NCI-H2196 (cell line): ENCODE data around the gene HAUS3.
A peak's percentile ranks its signal among the peaks of the same experiment; 100 is the strongest.

ENCODE experiments used
- DNase-seq: peaks from one replicate; lab custom pipeline; 2025; ENCODE audit not compliant: unreplicated experiment; lab: John Stamatoyannopoulos, UW

Gene HAUS3

DNA sequence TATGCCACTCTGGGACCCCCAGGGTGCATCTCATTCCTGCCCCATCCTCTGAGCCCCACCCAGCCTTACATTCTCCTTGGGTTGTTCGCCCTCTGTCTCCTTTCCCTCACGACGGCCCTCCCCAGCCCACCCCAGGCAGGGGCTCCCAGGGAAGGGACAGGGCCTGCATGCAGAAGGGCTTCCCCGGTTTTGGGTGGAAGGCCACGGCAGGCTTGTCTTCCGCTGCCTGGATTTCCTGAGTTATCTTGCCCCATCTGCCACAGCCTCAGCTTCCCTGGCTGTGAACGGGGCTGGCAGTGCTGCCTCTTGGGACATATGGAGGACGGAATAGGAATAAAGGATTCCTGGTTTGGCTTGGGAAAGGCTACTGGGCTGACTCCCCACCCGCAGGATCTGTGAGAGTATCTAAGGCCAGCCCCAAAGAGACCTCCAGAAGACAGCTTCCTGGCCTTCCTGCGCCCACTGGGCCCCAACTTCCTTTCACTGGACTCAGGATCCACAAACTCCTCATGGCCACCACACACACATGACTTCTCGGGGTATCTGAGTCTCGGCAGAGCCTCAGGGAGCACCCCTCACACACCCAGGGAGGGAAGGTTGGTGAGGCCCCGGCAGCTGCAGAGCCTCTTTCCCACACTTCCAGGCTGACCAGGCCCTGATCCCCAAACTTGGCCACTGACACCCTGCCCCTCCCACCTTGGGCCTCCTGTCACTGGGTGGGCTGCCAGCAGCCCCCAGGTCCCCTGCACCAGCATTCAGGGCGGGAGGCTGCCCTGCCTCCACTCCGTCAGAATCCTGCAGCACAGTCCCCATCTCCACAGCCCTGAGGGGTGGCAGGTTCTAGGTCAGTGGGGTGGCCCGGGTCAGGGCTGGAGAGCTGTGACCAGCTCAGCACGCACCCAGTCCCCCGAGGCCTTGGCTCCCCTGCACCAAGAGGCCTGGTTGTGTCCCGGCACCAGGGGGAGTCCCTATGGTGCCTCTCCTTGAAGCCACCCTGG, 23.5 kb upstream of the HAUS3 start:
- no peak for DNase-seq

DNA sequence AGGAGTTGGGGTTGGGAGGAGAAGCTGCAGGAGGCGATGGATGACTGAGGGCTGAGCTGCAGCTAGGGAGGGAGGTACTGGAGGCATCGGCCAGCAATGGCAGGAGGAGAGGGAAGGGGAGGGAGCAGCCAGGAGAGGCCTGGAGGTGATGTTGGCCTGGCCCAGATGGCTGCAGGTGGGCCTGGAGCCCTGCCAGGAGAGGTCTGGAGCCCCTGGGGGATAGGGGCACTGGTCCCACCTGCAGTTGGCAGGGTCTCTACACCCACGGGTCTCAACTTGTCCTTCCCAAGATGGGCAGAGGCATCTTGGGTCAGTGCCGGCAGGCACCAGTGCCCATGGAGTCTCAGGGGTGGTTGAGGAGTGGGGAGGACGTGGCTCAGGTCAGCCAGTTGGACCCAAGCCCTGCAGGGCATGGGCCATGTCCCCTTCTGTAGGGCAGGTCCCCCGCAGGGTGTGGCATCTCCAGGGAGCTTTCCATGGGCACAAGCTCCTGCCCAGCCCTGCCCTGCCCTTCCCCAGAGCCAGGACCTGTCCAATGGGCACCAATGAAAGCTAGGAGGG, 22.6 kb upstream of the HAUS3 start:
- DNase-seq, result no peak

DNA sequence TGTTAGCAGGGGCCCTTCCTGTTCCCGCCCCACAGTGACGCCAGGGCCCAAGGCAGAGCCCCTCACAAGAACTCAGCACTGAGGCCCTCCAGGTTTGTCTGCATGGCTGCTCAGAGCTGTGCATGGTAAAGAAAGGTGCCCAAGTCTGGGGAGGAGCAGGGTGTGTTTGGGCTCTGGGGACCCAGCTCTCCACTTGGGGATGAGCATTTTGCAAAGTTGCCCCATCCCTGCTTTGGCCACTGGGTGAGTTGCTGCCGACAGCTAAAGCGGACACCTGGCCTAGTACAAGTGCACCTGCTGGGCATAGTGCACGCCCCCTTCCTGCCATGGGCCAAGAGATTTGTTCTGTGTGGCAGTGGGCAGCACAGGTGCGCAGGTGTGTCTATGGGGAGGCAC, 22.0 kb upstream of the HAUS3 start:
- DNase-seq, result peak; percentile 39

DNA sequence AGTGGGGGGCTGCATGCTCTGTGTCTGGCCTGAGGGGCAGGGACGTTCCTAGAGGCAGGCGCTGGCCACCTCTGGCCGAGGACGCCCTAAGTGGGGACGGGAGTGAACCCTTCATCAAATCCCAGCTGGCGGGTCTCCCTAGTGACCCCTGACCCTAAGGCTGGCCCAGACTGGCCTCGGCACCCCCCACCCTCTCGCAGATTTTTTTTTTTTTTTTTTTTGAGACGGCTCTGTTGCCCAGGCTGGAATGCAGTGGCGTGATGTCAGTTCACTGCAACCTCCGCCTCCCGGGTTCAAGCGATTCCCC, 21.0 kb upstream of the HAUS3 start:
- DNase-seq, result no peak

DNA sequence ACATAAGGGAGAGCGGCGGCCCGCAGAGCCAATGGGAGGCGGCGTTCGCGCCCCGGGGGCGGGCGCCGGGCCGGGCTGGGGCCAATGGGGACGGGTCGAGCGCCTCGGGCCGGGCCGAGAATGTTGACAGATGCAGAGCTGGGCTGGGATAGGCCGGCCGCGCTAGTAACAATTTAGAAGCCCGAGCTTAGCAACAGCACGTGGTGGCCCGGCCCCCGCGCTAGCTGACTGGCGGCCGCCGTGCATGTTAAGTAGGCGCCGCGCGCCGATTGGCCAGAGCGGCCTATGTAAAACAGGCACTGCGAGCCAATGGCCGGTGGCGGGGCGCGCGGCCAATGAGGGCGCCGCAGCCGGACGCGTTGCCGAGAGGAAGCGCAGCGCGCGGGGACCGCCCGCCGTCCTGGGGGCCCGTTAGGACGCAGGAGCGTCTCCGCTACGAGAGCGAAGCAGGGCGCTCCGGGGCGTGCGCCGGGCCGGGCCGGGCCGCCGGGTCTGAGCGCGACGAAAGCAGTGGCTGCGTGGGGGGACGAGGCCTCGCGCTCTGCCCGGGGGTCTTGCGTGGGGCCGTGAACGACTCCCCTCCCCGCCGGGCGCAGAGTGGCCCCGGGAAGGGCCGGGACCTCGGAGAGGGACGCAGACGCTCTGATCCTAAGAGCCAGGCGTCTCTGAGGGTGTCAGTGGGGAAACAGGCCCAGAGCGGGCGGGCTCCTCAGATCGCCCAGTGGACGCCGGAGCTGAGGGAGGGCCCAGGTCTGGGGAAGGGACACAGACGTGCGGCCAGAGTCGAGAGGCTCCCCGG, 20.4 kb upstream of the HAUS3 start:
- DNase-seq, result peak; percentile 97

DNA sequence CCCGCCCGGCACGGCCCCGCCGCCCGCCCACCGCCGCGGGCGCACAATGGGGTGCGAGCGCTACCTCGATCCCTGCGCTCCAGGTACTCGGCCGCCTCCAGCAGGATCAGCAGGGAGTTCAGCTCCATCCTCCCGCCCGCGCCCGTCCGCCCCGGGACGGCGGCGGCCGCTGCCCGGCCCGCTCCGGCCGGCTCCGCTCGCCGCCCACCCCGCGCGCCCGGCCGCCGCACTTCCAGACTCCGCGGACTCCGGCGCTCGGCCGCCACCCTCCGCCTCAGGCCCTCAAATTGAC, 19.9 kb upstream of the HAUS3 start, which contains the start of gene MXD4:
TSS of gene MXD4 (minus strand) at position 257 of the 292 bp plus-strand sequence. CDS start at position 128, 129 bp downstream.
- no peak for DNase-seq

DNA sequence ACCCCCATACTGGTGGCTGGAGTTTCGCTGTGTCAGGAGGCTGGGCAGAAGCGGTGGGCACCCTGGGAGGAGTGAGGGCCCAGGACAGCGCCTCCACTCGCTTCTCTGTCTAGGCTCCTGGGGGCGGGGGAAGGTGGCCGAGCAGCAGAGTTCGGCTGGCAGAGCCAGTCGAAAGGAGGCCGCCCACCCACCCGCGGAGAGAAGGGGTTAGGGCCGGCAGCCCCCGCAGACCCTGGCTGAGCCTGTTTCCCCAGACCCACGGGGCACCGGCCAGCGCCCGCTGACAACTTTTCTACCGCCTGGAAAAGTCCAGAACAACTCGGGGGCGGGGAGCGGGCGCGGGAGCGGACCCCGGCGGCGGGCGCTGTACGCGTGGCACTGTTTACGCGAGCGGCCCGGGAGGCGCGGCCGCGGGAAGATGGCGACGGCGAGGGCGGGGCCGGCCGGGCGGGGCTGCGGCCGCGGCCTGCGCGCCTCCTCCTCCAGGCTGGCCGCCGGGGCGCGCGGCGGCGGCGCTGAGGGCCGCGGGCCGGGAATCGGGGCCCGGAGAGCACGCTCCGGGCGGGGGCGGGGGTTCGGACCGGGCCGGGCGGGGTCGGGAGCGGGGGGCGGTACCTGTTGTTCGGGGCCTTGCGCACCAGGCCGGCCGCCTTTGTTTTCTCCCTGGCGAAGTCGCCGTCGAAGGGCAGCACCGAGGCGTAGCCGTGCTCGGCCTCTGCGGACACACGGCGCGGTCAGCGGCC, 19.4 kb upstream of the HAUS3 start:
- DNase-seq, result peak; percentile 47

DNA sequence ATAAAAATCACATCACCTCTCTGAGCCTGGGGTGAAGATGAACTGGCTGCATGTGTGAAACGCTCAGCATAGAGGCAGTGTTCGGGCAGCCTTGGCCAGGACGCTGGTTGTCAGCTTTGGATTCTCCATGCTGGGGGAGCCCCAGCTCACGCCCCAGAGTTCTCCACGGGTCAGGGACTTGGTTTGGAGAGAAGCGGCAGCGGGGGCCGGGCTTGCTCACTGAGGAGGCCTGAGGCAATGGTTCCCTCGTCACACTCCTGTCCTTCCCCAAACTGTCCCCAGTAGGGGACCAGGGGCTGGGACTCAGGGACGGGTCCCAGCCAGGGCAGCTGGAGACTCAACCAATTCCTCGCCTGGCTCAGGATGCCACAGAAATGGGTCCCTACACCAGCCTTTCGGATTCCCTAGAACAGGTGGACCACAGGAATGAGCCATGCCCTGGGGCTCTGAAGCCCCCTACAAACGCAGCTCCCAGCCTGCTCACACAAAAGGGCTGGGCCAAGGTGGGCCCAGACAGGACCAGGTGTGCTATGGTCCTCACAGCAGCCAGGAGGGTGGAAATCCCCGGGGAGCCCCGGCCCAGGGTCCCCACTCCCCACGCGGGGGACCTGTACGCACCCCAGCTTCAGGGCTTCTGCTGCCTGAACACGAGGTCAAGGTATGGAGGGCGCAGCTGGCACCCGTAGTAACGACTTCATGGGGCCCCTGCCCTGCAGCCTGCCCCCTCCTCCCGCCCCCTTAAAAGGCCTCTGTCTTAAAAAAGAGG, 18.6 kb upstream of the HAUS3 start:
- DNase-seq, result no peak

DNA sequence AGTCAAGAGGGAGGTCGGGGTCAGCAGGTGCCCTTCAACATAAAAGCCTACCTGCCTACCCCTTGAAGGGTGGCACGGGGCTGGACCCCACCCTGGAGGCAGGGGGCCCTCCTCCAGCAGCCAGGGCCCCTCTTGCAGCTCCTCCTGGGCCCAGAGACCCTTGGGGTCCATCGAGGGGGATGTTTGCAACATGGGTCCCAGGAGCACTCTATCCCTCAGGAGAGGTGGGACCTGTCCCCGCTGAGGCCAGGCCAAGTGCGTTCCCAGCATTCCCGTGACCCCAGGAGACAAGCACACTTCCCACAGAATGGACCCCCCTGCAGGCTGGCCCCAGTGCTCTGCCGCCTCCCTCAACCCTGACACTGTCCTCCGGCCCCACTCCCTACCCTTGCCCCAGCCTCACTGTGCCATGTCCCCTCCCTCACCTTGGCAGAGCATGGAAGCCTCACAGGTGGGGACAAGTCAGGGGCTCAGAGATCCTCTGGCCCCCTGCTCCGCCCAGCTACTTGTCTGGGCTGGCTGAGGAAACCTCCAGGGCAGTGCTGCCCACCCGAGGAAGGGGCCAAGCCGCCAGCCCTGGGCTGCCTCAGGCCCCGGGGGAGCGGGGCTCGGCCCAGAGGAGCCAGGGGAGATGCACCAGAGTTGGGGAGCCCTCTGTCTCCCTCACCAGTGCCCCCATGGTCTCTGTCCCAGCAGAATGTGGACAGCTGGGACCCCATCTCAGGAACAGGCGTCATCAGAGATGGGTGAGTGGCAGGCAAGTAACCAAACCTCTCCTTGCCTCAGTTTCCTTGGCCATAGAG, 17.8 kb upstream of the HAUS3 start:
- DNase-seq, result no peak

DNA sequence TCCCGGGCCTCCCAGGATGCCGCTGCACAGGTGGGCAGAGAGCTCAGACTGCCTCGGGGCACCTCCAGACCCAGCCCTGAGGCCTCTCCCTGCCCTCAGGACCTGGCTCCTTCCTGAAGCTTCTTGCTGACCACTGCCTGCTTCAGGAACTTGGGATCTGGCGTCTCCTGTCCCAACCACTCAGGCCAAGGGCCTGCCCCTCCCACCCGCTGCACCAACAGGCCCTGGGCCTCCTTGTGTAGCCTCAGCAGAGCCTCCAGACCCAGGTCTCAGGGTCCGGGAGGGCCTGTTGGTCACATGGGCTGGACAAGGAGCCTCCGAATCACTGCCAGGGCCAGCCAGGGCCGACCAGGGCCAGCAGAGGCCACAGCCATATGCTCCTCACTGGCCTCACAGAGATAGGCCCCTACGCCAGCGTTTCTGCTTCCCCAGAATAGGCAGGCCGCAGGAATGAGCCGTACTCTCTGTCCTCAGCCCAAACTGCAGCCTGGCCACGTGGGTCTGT, 17.2 kb upstream of the HAUS3 start:
- no peak for DNase-seq

DNA sequence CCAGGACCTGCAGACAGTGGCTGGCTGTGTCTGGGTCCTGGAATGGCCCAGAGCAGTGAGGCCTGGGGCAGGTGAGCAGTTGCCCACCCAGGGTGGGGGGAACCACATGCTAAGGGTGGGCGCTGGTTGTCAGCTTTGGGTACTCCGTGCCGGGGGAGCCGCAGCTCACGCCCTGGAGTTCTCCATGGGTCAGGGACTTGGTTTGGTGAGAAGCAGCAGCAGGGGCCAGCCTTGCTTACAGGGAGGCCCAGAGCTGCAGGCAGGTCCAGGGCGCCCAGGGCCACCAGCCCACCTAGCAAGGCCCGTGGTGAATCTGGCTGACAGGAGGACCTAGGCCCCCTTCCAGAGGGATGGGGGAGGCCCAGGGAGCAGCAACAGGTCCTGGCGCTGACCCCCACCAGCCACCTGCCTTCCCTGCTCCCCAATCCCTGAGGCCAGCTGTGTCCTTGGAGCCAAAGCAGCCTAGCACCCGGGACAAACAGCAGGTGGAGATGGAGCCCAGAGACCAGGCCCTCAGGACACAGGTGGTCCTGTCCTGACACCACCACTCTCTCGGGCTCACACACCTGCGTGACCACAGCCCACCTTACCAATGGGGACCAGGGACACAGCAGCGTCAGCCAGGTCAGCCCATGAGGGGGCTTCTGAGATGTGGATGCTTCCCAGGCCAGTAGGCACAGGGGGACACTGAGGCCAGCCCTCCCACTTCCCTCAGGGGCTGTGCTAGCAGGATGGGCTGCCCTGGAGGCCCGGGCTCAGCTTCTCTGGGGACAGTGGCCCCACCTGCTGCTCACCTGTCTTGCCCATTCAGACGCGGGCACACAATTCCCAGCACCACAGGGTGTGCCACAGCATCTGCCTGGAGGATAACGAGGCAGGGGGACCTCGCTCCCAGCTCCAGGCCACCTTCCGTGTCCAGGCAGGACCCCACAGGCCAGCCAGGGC, 16.4 kb upstream of the HAUS3 start:
- DNase-seq, result no peak

DNA sequence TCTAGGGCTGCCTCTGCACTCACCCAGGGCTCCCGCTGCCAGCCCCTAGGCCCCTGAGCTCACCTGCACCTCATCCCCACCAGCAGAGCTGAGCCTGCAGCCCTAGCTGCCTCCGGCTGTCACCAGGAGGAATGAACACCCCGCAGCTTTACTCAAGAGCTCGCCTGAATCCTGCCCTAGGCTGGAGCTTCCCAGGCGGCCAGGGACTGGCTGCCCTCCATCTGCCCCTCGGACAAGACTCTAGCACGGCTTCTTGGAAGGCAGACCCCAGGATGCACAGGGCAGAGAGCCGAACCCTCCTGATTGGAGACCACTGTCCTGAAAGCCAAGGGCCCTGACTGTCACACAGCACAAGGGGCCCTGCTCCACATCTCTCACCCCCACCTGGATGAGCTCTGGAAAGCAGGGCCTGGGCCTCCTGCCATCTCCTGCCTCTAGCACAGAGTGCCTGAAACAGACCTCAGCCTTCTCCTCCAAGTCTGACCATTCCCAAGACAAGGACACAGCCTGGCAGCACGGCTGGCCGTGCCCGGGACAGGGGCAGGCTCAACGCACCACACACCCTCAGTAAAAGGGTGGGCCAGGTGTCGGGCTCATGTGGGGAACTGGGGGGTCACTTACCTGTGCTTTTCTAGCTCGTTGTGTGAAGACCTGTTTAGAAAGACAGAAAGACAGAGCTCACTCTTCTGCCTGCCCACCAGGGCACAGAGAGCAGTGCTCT, 15.6 kb upstream of the HAUS3 start:
- no peak for DNase-seq

DNA sequence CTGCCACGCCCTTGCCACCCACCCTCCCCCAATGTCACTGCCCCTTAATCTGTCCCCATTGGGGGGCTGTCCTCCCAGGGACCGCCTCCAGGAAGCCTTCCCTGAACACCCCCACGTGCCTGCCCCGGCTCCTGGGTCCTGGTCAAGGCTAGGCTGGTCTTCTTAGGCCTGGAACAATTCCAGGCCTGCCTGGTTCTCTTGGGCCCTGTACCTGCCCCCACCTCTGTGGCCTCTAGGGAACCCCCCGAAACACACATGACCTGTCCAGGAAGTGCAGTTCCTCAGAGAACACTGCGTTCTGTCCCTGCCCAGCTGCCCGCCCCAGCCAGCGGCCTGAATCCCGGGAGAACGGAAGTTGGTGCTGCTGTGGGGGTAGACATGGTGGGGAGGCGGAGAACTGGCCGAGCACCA, 14.9 kb upstream of the HAUS3 start:
- DNase-seq, result no peak

DNA sequence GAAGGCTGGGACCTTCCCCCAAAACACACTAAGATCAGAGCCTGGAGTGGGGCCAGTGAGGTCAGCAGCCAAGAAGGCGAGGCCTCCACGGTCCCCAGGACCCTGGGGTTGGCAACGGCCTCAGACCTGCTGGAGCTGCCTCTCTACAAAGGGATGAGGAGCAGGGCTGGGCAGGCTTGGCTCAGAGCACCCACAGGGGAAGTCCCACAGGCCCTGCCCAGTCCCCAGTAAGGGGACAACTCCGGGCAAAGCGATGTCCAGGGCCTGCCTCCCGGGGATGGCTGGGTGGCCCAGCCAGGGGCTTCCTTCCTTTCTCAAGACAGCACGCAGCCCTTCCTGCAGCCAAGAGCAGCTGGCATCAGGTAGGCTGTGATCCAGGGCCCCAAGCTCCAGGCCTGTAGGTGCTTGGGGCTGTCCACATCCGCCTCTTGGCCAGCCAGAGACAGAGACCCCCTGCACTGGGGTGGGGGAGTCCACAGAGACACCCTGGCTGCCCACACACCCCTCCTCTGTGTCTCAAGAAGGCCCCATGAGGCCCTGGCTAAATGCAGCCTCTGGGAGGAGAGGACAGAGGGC, 14.3 kb upstream of the HAUS3 start:
- no peak for DNase-seq

DNA sequence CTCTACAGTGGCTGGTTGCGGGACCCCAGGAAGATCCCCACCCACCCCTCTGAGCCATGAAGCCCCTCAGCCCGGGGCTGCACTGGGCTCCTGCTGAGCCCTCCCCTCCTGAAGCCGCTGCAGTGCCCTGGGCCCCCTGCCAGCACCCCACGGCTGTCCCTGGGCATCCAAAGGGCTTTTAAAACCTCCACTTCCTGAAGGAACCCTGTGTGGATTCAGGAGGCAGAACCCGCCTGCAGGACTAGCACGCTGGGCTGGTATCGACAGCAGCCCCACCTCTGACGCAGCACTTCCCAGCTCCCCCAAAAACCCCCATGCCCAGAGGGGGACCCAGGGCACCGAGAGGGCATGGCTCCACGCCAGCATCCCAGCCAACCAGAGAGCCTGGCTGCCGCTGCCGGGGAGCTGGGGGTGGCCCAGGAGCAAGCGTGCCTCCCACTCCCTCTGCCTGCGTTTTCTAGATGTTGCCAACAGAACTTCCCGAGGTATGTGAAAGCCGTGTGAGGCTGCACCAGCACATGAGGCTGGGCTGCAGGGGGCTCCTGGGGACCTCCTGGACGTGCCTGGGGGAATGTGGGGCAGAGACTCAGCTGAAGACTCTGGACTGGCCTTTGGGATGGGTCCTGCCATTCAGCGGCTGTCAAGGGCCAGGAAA, 13.7 kb upstream of the HAUS3 start:
- no peak for DNase-seq

DNA sequence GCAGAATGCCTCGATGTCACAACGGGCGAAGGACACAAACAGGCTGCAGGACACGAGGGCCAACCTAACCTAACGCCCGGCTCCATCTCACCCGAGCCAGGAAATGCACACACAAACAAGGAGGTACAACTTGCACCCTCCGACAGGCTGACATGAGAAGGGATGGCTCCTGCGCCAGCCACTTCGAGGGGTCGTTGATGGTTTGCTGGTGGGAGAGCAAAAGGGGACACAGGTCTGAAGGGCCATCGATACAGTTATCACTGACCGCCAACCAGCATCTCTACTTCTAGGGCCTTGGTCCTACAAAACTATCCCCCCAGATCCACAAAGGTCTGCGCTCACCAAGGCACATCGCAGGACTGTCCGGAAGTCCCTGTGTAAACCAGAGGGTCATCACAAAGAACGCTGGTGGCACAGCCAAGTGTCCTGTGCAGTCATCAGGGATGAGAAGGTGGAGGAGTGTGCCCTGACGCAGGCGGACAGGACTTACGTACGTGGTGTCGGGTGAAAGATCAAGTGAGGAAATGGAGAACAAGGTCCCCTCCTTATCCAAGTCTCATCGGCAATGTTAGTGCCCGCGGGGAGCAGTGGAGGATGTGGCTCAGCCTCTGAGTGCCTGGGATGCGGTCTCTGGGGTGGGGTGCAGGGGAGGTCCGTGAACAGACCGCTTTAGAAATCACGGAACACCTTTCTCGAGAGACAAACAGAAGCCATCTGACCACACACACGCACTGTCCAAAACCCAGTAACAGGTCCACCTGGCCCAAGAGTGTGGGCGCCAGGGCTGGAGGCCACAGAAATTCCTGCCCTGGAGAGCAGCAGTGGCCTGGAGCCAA, 13.0 kb upstream of the HAUS3 start:
- DNase-seq, result no peak
